Adipocyte (in vitro differentiated cells): ENCODE data around the gene LHPP.

Source experiments
- DNase-seq: peaks from one replicate; pipeline ENCODE4 v3.0.0-alpha.2; 2015; ENCODE audit warnings: low read depth
- H3K27me3 ChIP-seq: replicated peaks from 2 replicates; pipeline ENCODE4 v1.7.0; 2013; ENCODE audit warnings: mild to moderate bottlenecking, low read length, moderate library complexity; ENCODE audit not compliant: control insufficient read depth, insufficient read depth
- H3K36me3 ChIP-seq: 2 replicates; pipeline ENCODE4 v1.7.0; 2013; ENCODE audit warnings: low read length, mild to moderate bottlenecking, moderate library complexity; ENCODE audit not compliant: control insufficient read depth, insufficient read depth, severe bottlenecking
- H3K4me1 ChIP-seq: 2 replicates; pipeline ENCODE4 v1.7.0; 2013; ENCODE audit warnings: mild to moderate bottlenecking, low read length, moderate library complexity; ENCODE audit not compliant: control insufficient read depth, insufficient read depth
- H3K4me3 ChIP-seq: 2 replicates; pipeline ENCODE4 v1.7.0; 2013; ENCODE audit warnings: mild to moderate bottlenecking, low read length, moderate library complexity
- H3K9ac ChIP-seq: 2 replicates; pipeline ENCODE4 v1.7.0; 2013; ENCODE audit warnings: mild to moderate bottlenecking, low read length, moderate library complexity
- H3K9me3 ChIP-seq: 2 replicates; pipeline ENCODE4 v1.7.0; 2013; ENCODE audit warnings: mild to moderate bottlenecking, low read length, moderate library complexity; ENCODE audit not compliant: control insufficient read depth

The LHPP gene

DNA sequence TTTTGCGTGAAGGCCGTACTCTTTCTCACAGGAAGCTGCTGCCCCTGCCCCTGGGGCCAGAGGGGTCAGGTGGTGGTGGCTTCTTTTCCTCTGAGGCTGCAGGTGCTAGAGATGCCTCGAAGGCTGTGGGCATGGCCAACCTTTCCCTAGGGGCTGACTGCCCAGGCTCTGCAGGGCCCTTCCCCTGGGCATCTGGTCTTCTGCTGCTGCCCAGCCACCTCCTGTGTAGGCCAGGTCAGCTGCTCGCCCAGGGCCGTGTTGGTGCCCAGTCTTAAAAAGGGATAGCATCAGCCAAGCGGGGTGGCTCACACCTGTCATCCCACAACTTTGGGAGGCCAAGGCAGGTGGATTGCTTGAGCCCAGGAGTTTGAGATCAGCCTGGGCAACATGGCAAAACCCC, 168.2 kb downstream of the LHPP start:
- H3K9ac ChIP-seq, result no peak overlapping the region
- DNase-seq, result no peak
- H3K36me3 ChIP-seq, result no peaks in the 10 kb centered on the region
- H3K27me3 ChIP-seq, result no peaks in the 10 kb centered on the region
- H3K9me3 ChIP-seq, result no peaks in the 10 kb centered on the region
- peaks cover 36% of the 10 kb centered on the region for H3K4me1 ChIP-seq
- H3K4me3 ChIP-seq, result no peak overlapping the region

DNA sequence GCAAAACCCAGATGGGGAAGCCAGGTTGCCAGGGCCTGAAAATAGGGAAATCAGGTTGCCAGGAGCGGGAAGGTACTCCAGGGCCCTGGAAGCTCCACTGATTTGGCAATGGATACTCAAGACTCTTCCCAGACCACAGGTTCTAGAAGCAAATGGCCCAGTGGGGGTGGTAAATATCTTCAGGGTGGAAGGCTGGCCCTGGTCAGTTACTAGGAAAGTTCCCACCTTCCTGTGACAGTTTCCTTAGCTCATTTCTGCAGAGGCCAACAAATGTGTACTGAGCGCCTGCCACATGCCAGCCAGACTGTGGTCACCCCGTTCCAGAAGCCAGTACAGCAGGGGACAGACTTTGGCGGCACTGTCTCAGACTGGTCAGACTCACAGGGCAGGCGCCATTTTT, 168.9 kb downstream of the LHPP start:
- H3K36me3 ChIP-seq, result no peaks in the 10 kb centered on the region
- no peak for DNase-seq
- H3K4me1 ChIP-seq, result peaks cover 34% of the 10 kb centered on the region
- H3K27me3 ChIP-seq, result no peaks in the 10 kb centered on the region
- no peak overlapping the region for H3K4me3 ChIP-seq
- H3K9ac ChIP-seq, result no peak overlapping the region
- H3K9me3 ChIP-seq, result no peaks in the 10 kb centered on the region

DNA sequence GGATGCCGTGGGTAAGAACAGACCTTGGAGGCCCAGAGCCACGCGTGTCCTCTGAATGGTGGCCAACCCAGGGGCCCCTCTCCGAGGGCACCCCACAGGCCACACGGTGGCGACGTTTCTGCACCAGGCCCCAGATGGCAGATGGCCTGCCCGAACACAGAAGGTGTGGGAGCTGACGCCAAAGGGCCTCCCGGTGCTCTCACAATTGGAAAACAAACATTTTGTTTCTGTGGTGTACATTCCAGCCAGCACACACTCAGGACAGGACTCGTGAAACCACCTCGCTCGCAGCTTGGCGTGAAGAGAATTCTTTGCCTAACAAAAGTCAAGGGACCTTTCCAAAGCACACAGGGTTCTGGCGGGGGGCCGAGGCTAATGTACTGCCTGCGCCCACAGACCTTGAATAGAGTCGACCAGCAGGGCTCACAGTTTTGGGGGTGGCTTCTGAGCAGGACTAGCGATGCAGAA, 170.5 kb downstream of the LHPP start:
- Histone ChIP-seq H3K36me3 (no peaks in the 10 kb centered on the region), H3K4me3 (no peak overlapping the region), H3K27me3 (no peaks in the 10 kb centered on the region), H3K9ac (no peak overlapping the region), H3K4me1 (peaks cover 33% of the 10 kb centered on the region), H3K9me3 (no peaks in the 10 kb centered on the region)
- no peak for DNase-seq

DNA sequence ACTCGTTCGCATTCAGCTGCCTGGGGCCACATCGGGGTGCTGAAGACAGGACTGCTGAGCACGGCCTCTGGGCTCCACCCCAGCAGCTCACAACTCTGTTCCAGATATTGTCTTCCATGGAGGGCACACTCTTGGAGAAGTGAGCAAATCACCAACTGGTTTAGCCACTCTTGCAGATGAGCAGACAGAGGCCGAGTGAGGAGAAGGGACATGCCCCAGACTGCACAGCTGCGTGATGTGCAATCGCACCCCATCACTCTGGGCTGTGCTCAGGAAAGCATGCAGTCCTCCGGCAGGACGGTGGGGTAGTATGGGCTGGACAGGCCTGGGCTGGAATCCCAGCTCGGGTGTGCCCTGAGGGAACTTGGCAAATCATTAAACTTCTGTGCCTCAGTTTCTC, 170.9 kb downstream of the LHPP start:
- H3K27me3 ChIP-seq, result no peaks in the 10 kb centered on the region
- no peak overlapping the region for H3K9ac ChIP-seq
- H3K4me3 ChIP-seq, result no peak overlapping the region
- no peaks in the 10 kb centered on the region for H3K9me3 ChIP-seq
- no peaks in the 10 kb centered on the region for H3K36me3 ChIP-seq
- no peak for DNase-seq
- H3K4me1 ChIP-seq, result peaks cover 33% of the 10 kb centered on the region

DNA sequence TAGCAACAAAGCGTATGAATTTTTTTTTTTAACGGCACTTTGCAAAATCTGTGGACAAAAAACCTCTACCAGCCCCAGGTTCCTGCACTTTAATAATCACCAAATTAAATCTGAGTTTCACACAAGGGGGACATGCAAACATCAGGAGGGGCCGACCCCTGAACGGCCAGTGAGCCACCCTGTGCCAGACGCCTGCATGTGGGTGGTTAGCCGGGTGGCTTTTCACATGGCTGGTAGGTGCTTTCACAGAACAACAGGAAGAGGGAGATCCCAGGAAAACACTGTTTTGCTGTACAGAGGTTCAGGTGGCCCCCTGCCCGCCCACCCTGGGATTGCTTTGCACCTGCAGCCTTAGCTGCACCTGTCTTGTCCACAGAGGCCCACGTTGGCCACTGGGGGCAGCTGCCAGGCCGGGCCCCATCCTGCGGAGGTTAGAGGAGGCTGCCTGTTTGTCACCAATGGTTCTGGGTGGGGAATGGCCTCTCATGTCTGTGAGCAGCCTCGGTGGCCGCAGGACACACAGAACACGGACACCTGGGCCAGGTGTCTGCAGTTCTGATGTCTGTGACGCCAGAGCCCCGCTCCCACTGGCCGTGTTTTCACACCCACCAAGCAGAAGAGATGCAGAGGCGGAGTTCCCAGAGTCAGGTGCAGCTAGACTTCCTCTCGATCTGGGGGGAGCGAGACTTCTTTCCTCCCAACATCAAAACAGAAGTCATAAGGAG, 174.8 kb downstream of the LHPP start:
- no peak overlapping the region for H3K4me3 ChIP-seq
- H3K4me1 ChIP-seq, result peaks cover 19% of the 10 kb centered on the region
- no peak for DNase-seq
- H3K36me3 ChIP-seq, result no peaks in the 10 kb centered on the region
- H3K27me3 ChIP-seq, result no peaks in the 10 kb centered on the region
- no peak overlapping the region for H3K9ac ChIP-seq
- no peaks in the 10 kb centered on the region for H3K9me3 ChIP-seq

DNA sequence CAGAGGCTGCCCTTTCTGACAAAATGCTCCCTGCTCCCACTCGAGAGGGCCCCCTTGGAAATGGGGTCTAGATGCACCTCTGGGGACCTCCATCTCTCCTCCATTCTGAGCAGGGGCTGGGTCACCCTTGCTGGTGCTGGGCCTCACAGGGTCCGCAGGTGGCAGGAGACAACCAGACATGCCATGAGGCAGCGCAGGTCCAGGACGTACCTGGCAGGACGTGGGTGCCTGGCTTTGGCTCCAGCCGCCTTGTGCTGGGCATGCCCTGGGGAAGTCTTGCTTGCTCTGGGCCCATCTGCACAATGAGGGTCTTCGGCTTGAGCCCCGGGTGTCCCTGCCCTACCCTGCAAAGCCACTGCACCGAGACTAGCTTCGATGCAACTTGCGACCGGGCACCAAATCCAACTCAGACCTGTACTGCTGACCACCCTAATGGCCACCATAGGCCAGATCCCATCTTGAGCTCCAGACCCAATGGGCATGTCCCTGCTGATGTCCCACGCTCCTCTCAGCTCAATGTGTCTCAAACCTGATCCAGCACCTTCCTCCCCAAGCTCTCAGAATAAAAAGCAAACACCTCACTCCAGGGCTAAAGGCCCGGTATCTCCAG, 175.6 kb downstream of the LHPP start:
- H3K27me3 ChIP-seq, result no peaks in the 10 kb centered on the region
- DNase-seq, result no peak
- no peak overlapping the region for H3K9ac ChIP-seq
- peaks cover 3% of the 10 kb centered on the region for H3K36me3 ChIP-seq
- no peaks in the 10 kb centered on the region for H3K9me3 ChIP-seq
- H3K4me1 ChIP-seq, result peaks cover 22% of the 10 kb centered on the region
- H3K4me3 ChIP-seq, result no peak overlapping the region

DNA sequence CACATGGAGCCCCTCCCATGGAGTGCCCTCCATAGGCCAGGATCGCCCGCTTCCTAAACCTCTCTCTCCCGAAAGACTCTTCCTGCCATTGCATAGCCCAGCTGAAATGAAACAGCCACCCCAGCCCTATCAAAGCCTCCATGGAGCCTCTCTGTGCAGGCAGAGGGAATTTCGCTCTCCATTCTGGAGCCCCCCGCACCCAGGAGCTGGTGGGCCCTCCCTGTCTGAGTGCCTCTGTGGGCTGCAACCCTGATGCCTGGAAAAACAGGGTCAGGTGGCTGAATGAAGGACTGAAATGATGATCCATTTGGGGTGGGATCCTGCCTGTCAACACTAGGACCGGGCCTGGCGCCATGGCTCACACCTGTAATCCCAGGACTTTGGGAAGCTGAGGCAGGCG, 176.1 kb downstream of the LHPP start:
- no peak overlapping the region for H3K4me3 ChIP-seq
- H3K9ac ChIP-seq, result no peak overlapping the region
- DNase-seq, result no peak
- H3K27me3 ChIP-seq, result no peaks in the 10 kb centered on the region
- H3K9me3 ChIP-seq, result no peaks in the 10 kb centered on the region
- H3K4me1 ChIP-seq, result peaks cover 16% of the 10 kb centered on the region
- peaks cover 8% of the 10 kb centered on the region for H3K36me3 ChIP-seq

DNA sequence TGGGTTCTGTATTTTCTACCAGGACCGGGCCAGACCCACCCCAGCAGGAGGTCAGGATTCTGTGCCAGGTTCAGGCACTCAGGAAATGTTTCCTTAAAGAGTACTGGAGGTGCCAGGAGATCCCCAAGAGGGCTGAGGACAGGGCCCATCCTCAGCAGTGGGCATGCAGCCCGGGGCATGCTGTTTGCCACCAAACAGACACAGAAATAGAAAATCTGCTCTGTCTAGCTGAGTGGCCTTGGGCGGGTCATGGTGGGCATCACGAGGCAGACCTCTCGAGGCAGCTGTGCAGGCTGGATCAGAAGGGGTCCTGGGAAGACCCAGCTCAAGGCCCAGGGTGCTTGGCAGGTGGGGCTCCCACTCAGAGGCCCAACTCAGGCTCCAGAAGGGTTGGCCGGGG, 177.6 kb downstream of the LHPP start:
- Histone ChIP-seq H3K4me3 (no peak overlapping the region), H3K9ac (no peak overlapping the region), H3K4me1 (peaks cover 16% of the 10 kb centered on the region), H3K27me3 (no peaks in the 10 kb centered on the region), H3K9me3 (no peaks in the 10 kb centered on the region), H3K36me3 (peaks cover 8% of the 10 kb centered on the region)
- DNase-seq, result no peak

DNA sequence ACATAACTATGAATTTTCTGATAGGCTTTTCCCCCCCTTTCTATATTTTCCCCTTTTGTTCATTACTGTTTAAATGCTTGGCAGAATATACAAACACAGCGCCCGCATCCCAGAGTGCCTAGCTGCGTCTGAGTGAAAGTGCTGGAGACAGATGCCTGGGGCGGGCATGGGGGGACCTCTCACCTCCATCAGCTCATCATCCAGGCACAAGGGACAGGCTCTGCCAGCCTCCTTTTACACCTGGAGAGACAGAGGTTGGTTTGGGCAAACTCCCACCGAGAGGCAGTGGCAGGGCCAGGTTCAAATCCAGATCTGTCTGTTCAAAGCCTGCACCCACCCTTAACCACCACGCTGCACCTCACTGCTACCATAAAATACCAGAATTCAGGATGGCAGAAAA, 178.0 kb downstream of the LHPP start:
- Histone ChIP-seq H3K9ac (no peak overlapping the region), H3K4me3 (no peak overlapping the region), H3K36me3 (peaks cover 8% of the 10 kb centered on the region), H3K4me1 (peaks cover 16% of the 10 kb centered on the region), H3K9me3 (no peaks in the 10 kb centered on the region), H3K27me3 (no peaks in the 10 kb centered on the region)
- no peak for DNase-seq

DNA sequence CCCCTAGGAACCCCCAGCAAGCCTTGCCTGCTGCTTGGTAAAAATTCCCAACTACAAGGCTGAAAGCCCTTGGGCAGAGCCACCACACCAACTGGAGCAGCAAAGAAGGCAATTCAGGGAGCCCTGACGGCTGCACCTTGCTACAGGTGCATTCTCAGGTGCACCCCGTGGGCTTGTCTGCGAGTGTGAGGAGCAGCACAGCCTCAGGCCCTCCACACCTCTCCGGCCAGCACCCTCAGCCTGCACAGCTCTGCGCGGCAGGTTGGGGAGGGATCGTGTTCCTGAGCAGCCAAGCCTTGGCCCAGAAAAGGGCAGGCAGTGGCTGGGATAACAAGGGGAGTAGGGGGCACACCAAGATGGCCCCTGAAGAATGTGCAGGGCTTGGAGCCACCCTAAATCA, 178.4 kb downstream of the LHPP start:
- no peaks in the 10 kb centered on the region for H3K9me3 ChIP-seq
- DNase-seq, result no peak
- H3K9ac ChIP-seq, result no peak overlapping the region
- H3K36me3 ChIP-seq, result peaks cover 8% of the 10 kb centered on the region
- peaks cover 16% of the 10 kb centered on the region for H3K4me1 ChIP-seq
- H3K4me3 ChIP-seq, result no peak overlapping the region
- H3K27me3 ChIP-seq, result no peaks in the 10 kb centered on the region

DNA sequence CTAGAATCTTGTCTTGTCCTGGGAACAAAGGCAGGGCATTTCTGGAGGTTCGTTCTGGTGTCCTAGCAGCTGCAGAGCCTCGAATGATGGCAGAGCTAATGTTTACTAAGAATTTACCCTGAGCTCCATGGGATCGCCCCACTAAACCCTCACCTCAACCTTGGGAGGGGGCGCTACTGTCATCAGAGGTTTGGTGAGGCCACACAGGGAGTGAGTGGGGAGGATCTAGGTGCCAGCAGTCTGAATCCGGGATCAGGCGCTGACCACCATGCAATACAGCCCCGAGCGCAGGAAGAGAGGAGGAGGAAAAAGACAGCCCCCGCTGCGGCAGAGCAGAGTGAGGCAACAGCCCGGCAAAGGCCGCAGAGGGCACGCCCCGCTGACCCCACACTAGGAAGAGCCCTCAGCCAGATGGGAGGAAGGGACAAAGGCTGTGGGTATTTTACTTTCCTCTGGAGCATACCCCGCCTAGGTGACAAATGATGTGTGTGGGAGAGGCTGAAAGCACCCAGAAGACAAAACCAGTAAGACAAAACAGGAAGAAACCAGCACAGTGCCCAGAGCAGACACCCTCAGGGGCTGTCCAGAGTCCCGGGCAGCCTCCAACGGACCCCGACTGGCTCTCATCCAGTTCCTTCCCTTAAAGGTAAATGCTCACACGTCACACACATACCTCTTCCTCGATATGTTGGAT, 179.1 kb downstream of the LHPP start:
- peaks cover 20% of the 10 kb centered on the region for H3K4me1 ChIP-seq
- H3K9ac ChIP-seq, result no peak overlapping the region
- no peak for DNase-seq
- no peaks in the 10 kb centered on the region for H3K27me3 ChIP-seq
- H3K4me3 ChIP-seq, result no peak overlapping the region
- H3K9me3 ChIP-seq, result no peaks in the 10 kb centered on the region
- peaks cover 8% of the 10 kb centered on the region for H3K36me3 ChIP-seq
